GM19468 (cell line): ENCODE results near the gene TNFSF18.
"Not testable (repeated sequence)": the region's sequence is repeated elsewhere in the genome, so short reads cannot be mapped to it uniquely, and the experiment has no call there.

ENCODE experiments used
- ATAC-seq: cut with Tn5 transposase; IDR thresholded peaks from one replicate; pipeline ENCODE4 v1.9.1; 2021; ENCODE audit warnings: mild to moderate bottlenecking, moderate library complexity, moderate number of reproducible peaks; ENCODE audit not compliant: unreplicated experiment; ENCODE audit errors: extremely low read depth

TNFSF18 gene, protein sequence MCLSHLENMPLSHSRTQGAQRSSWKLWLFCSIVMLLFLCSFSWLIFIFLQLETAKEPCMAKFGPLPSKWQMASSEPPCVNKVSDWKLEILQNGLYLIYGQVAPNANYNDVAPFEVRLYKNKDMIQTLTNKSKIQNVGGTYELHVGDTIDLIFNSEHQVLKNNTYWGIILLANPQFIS

GRCh38 chr1:173050865-173051264 is at the start of gene TNFSF18:
Gene TNFSF18, minus strand, starts transcription at chr1:173050941. Its CDS starts 45 bp downstream, at chr1:173050896.
- no peak for ATAC-seq

DNA sequence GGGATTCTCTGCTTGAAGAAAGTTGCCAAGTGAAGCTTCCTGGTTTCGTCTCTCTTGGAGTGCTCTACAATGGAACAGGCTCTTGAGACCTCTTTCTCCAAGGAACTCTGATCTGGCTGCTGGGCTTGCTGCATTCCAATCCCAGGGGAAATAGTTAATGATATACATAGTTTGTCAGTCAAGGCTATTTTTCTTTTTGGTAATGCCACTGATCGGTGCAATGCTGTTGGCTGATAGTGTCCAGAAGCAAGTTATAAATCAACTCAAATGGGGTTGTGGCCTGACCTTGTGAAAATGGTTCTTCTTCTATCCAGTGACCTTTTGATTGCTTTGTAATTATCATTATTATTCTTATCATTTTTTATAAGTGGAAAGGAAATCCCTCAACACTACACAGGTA is 48.4 kb upstream of the TNFSF18 start:
- ATAC-seq = no peak

GRCh38 chr1:173098117-173098516 is 47.4 kb upstream of the TNFSF18 start:
- no peak for ATAC-seq

DNA sequence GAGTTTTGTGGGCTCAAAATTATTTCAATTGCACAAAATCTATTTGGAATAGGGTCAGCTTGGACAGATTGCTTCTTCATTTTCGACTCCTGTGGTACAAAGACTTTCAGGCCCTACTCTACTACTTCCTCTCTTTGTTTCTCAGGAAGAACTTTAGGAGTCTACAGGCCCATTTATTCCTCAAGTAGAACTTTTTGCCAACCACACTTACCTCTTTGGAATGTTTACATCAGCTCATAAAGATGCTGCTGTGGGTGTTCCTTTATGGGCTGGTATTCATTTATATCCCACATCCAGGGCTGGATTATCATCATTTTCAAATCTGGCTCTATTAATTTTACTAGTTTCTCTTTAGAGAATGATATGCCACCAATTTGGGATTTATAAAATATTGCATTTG is 46.3 kb upstream of the TNFSF18 start:
- ATAC-seq = no peak

DNA sequence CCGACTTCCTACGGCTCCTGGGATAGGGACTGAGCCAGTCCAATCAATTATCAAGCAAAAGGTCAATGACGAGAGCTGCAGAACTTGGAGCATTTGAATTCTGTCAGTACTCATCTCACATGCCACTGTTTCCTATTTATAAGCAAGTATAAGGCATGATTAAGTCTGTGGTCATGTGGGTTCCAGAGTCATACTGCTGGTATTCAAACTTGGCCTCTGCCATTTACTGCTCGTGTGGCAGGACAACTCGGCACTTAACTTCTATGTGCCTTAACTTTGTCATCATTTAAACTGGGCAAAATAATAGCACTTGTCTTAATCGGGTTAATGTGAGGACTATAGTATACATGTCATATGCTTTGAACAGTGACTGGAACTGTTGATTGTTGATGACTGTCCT is 44.9 kb upstream of the TNFSF18 start:
- no peak for ATAC-seq

DNA sequence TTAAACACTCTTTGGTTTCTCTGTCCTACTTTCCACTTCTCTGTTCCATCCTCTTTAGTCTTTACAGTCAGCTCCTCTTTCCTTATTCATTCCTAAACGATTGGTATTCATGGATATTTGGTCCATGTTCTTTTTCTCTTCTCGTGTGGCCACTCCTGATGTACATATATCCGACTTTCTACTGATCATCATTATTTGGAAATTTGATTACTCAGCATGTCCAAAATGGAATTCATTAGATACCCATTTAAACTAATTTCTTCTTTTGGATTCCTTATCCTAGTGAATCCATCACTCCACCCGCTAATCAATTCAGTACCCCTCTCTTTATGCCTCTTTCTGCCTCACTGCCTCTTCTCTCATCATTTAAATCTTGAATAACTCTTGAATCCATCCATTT is 43.8 kb upstream of the TNFSF18 start:
- ATAC-seq = no peak

- ATAC-seq = no peak
Measured at GRCh38 chr1:173093691-173094445, 43.1 kb upstream of the TNFSF18 start.

GRCh38 chr1:173084292-173084691 is 33.6 kb upstream of the TNFSF18 start:
- ATAC-seq = no peak

DNA sequence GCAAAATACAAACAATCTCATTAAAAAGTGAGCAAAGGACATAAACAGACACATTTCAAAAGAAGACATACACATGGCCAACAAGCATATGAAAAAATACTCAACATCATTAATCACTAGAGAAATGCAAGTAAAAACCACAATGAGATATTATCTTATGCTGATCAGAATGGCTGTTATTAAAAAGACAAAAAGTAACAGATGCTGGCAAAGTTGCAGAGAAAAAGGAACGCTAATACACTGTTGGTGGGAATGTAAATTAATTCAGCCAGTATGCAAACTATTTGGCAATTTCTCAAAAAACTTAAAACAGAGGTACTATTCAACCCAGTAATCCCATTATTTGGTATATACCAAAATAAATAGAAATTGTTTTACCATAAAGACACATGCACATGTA is 32.2 kb upstream of the TNFSF18 start:
- no peak for ATAC-seq

DNA sequence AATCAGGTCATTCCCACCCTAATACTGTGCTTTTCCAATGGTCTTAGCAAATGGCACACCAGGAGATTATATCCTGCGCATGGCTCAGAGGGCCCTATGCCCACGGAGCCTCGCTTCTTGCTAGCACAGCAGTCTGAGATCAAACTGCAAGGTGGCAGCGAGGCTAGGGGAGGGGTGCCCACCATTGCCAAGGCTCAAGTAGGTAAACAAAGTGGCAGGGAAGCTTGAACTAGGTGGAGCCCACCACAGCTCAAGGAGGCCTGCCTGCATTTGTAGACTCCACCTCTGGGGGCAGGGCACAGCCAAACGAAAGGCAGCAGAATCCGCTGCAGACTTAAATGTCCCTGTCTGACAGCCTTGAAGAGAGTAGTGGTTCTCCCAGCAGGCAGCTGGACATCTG is 23.5 kb upstream of the TNFSF18 start:
- ATAC-seq = not testable (repeated sequence)

DNA sequence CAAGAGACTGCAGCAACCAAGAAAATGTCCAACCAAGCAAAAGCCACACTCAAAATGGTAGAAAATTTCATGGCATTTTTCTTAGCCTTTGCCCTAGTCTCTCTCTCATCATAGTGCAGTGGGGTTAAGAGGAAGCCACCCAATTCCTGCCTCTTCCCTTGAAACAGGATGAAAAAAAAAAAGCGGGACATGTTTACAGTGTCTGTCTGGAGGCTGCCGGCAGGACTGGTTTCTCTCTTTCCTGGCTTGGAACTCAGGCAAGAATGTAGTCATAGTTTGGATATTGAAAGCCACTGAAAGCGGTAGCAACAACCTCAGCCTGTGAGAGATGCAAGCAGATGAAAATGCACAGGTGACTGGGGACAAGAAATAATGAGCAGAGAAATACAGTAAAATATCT is 13.3 kb upstream of the TNFSF18 start:
- no peak for ATAC-seq

DNA sequence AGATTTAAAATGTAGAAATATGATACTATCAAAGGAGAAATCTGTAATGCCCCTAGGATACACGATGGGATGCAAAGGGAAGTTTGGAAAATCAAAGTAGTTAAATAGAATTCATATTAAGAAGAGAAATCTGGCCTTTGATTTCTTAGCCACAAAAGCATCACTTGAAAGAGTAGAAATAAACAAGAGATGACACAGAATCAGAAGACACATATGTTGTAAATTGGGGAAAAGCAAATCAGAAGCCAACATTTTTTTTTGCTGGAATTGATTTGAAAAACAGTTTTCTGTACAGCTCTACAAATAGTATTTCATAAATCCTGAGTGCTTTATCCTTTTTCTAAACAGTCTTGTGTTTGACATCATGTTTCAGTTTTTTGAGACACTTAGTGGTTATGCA is 12.4 kb upstream of the TNFSF18 start:
- ATAC-seq = no peak

- ATAC-seq = no peak
Measured at GRCh38 chr1:173062150-173062938, 11.6 kb upstream of the TNFSF18 start.

GRCh38 chr1:173058556-173058955 is 7.8 kb upstream of the TNFSF18 start:
- no peak for ATAC-seq

- no peak for ATAC-seq
Measured at GRCh38 chr1:173057984-173058383, 7.2 kb upstream of the TNFSF18 start.

DNA sequence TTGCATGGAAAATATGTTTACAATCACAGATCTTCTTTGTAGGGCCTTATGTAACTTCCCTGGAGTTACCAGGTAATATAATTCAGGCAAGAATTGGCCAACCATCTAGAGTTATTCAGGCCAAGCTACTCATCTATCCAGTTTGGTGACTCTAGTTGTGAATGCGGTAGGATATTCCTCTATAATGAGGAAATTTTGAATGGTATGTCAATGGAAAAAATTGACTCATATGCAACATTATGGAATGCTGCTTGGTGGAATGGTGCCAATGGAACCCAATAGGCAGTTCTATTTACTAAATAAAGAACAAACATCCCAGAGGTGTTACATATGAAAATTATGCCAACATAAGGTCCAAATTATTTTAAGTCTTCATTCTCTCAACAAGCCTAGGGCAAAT is 5.6 kb upstream of the TNFSF18 start:
- ATAC-seq = no peak

DNA sequence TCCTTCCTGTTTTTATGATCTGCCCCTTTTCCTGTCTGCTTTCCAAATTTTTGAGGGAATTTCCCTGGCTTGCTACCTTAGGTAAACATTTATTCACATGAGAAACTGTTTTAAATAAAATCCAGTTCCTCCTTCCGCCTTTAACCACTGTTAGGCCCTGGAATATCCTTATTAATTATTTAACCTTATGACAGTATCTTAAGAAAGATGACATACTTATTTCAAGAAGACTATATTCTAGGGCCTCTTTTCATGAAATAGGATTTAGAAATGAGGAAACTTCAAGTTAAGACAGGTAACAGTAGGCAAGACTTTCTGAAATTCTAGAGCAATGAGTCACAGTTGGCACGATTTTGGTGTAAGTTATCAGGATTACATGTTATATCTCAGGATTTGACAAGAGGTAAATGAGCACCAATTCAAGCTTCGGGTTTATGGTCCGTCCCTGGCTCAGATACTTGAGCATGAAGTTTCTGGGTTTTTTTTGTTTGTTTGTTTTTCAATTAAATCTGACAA is 2.0 kb upstream of the TNFSF18 start:
- no peak for ATAC-seq

GRCh38 chr1:173049322-173049633 is 1.5 kb downstream of the TNFSF18 start:
- ATAC-seq = no peak

DNA sequence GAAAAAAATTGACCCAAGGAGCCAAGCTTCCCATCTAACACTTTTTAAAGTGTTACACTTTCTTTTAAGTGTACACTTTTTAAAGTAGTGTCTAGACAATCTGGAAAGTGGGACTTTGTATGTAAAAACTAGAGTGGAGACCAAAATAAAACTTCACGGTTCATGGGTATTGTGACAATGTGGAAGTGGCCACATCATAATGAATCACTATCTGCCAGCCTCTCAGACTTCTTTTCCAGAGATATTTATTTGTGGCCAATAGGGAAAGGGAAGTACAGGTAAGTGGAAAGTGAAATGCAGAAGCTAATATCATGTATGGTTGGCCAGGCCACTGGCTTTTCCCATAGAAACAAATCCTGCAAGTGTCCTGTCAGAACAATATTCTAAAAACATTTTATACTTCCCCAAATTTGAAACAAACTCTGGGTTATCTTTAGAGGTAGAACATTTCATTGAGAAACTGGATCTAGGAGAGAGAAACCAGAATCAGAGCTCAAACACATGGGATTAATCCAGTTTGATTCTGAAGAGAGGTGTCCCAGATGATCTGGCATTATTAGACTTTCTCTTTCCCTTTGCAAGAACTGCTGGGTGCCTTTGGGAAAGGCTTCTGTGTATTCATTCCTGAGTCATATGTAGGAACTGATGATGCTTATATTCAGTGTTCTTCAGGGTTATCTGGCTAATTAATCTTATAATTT is 2.0 kb downstream of the TNFSF18 start:
- no peak for ATAC-seq

- ATAC-seq = no peak
Measured at GRCh38 chr1:173044656-173045055, 6.1 kb downstream of the TNFSF18 start.

DNA sequence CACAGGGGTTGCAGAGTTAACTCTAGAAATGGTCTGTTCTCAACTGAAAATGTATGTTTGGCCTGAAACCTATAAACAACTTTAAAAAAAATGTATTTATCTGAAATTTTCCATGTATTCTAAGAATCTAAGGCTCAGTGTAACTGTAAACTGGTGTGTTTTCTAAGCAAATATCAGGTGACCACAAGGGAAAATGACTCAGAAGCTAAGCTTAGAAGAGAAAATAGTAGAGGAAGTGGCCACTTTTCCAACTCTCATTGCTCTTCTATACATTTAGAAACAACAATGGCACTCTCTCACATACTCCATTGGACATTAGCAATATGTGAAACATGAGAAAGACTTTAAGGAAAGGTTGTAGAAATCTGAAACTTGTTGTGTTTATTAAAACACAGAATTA is 7.5 kb downstream of the TNFSF18 start:
- no peak for ATAC-seq
